ENCODE results near the gene ADH7. TPM values are rescaled to one million over a fixed set of nuclear protein-coding genes. Genes with fewer than 3 reads are reported as not detected.

Gene ADH7
- polyA plus RNA-seq, 3 donors, result not detected

DNA sequence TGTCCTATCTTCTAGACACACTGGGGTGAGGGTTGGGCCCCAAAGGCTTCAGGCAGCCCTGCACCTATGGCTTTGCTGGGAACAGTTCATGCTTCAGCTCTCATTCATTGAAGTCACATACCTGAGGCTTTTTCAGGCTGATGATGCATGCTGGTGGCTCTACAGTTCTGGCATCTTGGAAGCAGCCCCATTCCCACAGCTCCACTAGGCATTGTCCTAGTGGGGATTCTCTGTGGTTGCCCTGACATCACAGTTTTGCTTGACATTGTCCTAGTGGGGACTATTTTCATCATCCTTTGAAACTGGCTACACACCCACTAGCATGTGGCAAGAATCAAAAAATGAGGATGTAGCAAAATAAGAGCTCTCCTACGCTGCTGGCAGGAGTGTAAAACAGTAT is 38.0 kb upstream of the ADH7 start:
- Histone ChIP-seq H3K27ac (ENCODE audit: low read depth in 1 of 2, low read length in 2 of 2) (no peak overlapping the region), H3K4me2 (replicated peaks; ENCODE audit: extremely low read depth, low read length, poor library complexity, severe bottlenecking) (no peak overlapping the region), H3K79me2 (ENCODE audit: insufficient read depth, low read length) (no peaks in the 10 kb centered on the region), H3K9me3 (replicated peaks in 1 of 2; ENCODE audit: control insufficient read depth in 1 of 2, insufficient read depth in 1 of 2, low read length in 2 of 2) (no peaks in the 10 kb centered on the region), H3K4me1 (ENCODE audit: control insufficient read depth in 1 of 2, insufficient read depth in 2 of 2, low read length in 2 of 2) (no peaks in the 10 kb centered on the region), H2AFZ (ENCODE audit: insufficient read depth, low read depth, low read length, poor library complexity, severe bottlenecking) (no peak overlapping the region), H3K4me3 (replicated peaks in 1 of 3; ENCODE audit: low read depth in 2 of 3, low read length in 3 of 3) (no peak overlapping the region), H4K20me1 (ENCODE audit: insufficient read depth, low read length) (no peaks in the 10 kb centered on the region), H3K36me3 (replicated peaks in 1 of 2; ENCODE audit: control insufficient read depth in 1 of 2, insufficient read depth in 2 of 2, low read length in 2 of 2) (no peaks in the 10 kb centered on the region), H3K9ac (ENCODE audit: insufficient read depth, low read length, poor library complexity, severe bottlenecking) (no peak overlapping the region), H3K27me3 (ENCODE audit: control insufficient read depth in 2 of 2, insufficient read depth in 2 of 2, low read length in 2 of 2) (no peaks in the 10 kb centered on the region)
- TF ChIP-seq, protein P1, sequence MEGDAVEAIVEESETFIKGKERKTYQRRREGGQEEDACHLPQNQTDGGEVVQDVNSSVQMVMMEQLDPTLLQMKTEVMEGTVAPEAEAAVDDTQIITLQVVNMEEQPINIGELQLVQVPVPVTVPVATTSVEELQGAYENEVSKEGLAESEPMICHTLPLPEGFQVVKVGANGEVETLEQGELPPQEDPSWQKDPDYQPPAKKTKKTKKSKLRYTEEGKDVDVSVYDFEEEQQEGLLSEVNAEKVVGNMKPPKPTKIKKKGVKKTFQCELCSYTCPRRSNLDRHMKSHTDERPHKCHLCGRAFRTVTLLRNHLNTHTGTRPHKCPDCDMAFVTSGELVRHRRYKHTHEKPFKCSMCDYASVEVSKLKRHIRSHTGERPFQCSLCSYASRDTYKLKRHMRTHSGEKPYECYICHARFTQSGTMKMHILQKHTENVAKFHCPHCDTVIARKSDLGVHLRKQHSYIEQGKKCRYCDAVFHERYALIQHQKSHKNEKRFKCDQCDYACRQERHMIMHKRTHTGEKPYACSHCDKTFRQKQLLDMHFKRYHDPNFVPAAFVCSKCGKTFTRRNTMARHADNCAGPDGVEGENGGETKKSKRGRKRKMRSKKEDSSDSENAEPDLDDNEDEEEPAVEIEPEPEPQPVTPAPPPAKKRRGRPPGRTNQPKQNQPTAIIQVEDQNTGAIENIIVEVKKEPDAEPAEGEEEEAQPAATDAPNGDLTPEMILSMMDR (IDR thresholded peaks at IDR 0.05), result no peak
- Mint-ChIP-seq H3K4me1 (no peaks in the 10 kb centered on the region), H3K4me3 (no peak overlapping the region), H3K27me3 (ENCODE audit: low read depth in 3 of 3) (peaks cover 0 to 4% (median 2%) of the 10 kb centered on the region in 3 donors), H3K27ac (no peak overlapping the region), H3K36me3 (no peaks in the 10 kb centered on the region), H3K9me3 (peaks cover 0 to 3% (median 0%) of the 10 kb centered on the region in 7 donors)
- no peak for DNase-seq
- intact Hi-C loops (cut with micrococcal nuclease), result no loop called here
- no CpG with 5 or more reads among the region's 1 CpG for WGBS (ENCODE audit: insufficient coverage)

DNA sequence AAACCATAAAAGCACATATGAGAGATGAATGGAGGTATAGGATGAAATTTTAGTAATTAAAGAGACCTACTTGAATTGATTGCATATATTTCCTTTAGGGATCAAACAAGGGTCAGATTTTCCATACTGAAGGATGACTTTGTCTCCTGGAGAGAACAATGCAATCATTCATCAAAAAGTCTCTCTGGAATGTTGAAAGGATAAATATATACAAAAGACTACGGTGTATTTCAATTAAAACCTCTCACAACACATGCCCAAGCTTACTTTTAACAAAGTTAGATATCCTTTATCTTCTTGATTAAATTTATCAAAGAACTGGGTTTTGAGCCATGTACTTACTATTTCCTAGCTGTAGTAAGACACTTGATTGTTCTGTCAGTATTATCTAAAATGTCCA is 36.8 kb upstream of the ADH7 start:
- Histone ChIP-seq H3K9ac (ENCODE audit: insufficient read depth, low read length, poor library complexity, severe bottlenecking) (no peak overlapping the region), H3K27me3 (ENCODE audit: control insufficient read depth in 2 of 2, insufficient read depth in 2 of 2, low read length in 2 of 2) (no peaks in the 10 kb centered on the region), H3K4me3 (replicated peaks in 1 of 3; ENCODE audit: low read depth in 2 of 3, low read length in 3 of 3) (no peak overlapping the region), H3K4me1 (ENCODE audit: control insufficient read depth in 1 of 2, insufficient read depth in 2 of 2, low read length in 2 of 2) (no peaks in the 10 kb centered on the region), H2AFZ (ENCODE audit: insufficient read depth, low read depth, low read length, poor library complexity, severe bottlenecking) (no peak overlapping the region), H3K36me3 (replicated peaks in 1 of 2; ENCODE audit: control insufficient read depth in 1 of 2, insufficient read depth in 2 of 2, low read length in 2 of 2) (no peaks in the 10 kb centered on the region), H3K27ac (ENCODE audit: low read depth in 1 of 2, low read length in 2 of 2) (no peak overlapping the region), H3K79me2 (ENCODE audit: insufficient read depth, low read length) (no peaks in the 10 kb centered on the region), H3K9me3 (replicated peaks in 1 of 2; ENCODE audit: control insufficient read depth in 1 of 2, insufficient read depth in 1 of 2, low read length in 2 of 2) (no peaks in the 10 kb centered on the region), H4K20me1 (ENCODE audit: insufficient read depth, low read length) (no peaks in the 10 kb centered on the region), H3K4me2 (replicated peaks; ENCODE audit: extremely low read depth, low read length, poor library complexity, severe bottlenecking) (no peak overlapping the region)
- intact Hi-C loops (cut with micrococcal nuclease), result no loop called here
- peaks cover 0 to 5% (median 2%) of the 10 kb centered on the region in 3 donors for H3K27me3 Mint-ChIP-seq (ENCODE audit: low read depth in 3 of 3)
- no peak overlapping the region for H3K4me3 Mint-ChIP-seq
- no peak overlapping the region for H3K27ac Mint-ChIP-seq
- TF ChIP-seq, protein P1 (IDR thresholded peaks at IDR 0.05), result no peak
- WGBS (ENCODE audit: insufficient coverage), result no CpG with 5 or more reads among the region's 1 CpG
- no peaks in the 10 kb centered on the region for H3K36me3 Mint-ChIP-seq
- no peaks in the 10 kb centered on the region for H3K4me1 Mint-ChIP-seq
- no peak for DNase-seq
- H3K9me3 Mint-ChIP-seq, result peaks cover 0 to 3% (median 0%) of the 10 kb centered on the region in 7 donors
